H1 (cell line): ENCODE measurements around the gene CCDC81. TPM values are rescaled to one million over a fixed set of nuclear protein-coding genes. Genes with fewer than 3 reads are reported as not detected.

Source experiments
- CTCF ChIA-PET: fragments of 300-600 bp; sonication (Branson Sonifier 250); formaldehyde crosslinking; loops from one replicate; lab custom pipeline; 2021; ENCODE audit not compliant: partially characterized antibody; lab: Charles Lee
- POLR2A ChIA-PET: fragments of 300-600 bp; sonication (Branson Sonifier 250); formaldehyde crosslinking; loops from one replicate; lab custom pipeline; 2021; ENCODE audit warnings: inconsistent platforms; ENCODE audit not compliant: partially characterized antibody; lab: Charles Lee
- DNase-seq, 2 experiments: peaks; one replicate each; pipeline versions ENCODE4 v3.0.0 to v3.0.0-alpha.2; 2010 to 2022; ENCODE audit warnings: low spot score in 2 of 2, low read depth in 1 of 2, mixed read lengths in 1 of 2
- FAIRE-seq: peaks from 2 replicates; lab custom pipeline; 2011; peaks lifted over from hg19 to GRCh38; lab: Jason Lieb, UNC
- H2AFZ ChIP-seq: 2 replicates; pipeline ENCODE4 v1.8.1; 2012; ENCODE audit warnings: low read length, inconsistent platforms
- H2AK5ac ChIP-seq: 2 replicates; pipeline ENCODE4 v1.6.1; 2013; ENCODE audit warnings: low read depth, low read length
- H2BK120ac ChIP-seq: replicated peaks from 2 replicates; pipeline ENCODE3; 2013; ENCODE audit warnings: low read depth, low read length, inconsistent platforms
- H2BK12ac ChIP-seq: 2 replicates; pipeline ENCODE4 v1.6.1; 2013; ENCODE audit warnings: low read depth, low read length
- H2BK15ac ChIP-seq: 2 replicates; pipeline ENCODE4 v1.6.1; 2013; ENCODE audit warnings: low read length
- H2BK20ac ChIP-seq: 2 replicates; pipeline ENCODE4 v1.6.1; 2013; ENCODE audit warnings: low read length
- H2BK5ac ChIP-seq: 2 replicates; pipeline ENCODE4 v1.6.1; 2013; ENCODE audit warnings: low read depth, low read length
- H3K14ac ChIP-seq: 2 replicates; pipeline ENCODE4 v1.6.1; 2013; ENCODE audit warnings: inconsistent platforms; ENCODE audit not compliant: insufficient read length
- H3K18ac ChIP-seq: 2 replicates; pipeline ENCODE4 v1.6.1; 2013; ENCODE audit warnings: low read length; ENCODE audit errors: extremely low read depth
- H3K23ac ChIP-seq: 2 replicates; pipeline ENCODE4 v1.6.1; 2013; ENCODE audit warnings: inconsistent platforms; ENCODE audit not compliant: insufficient read length
- H3K23me2 ChIP-seq: 2 replicates; pipeline ENCODE4 v1.6.1; 2013; ENCODE audit warnings: low read depth, low read length
- H3K27ac ChIP-seq: 2 replicates; pipeline ENCODE4 v1.6.1; 2011; ENCODE audit warnings: low read depth, low read length, inconsistent platforms
- H3K27me3 ChIP-seq, 4 experiments: replicated peaks in 1 of 4; 1 replicate in 1 of 4; 2 replicates in 3 of 4; pipeline versions ENCODE4 v1.6.1 to v1.8.1; 2011 to 2013; ENCODE audit warnings: low read length in 3 of 4, mild to moderate bottlenecking in 3 of 4, inconsistent platforms in 2 of 4, mixed read lengths in 2 of 4, moderate library complexity in 1 of 4; ENCODE audit not compliant: control insufficient read depth in 3 of 4, insufficient read depth in 3 of 4; ENCODE audit errors: extremely low read depth in 1 of 4
- H3K36me3 ChIP-seq, 4 experiments: 2 replicates each; pipeline versions ENCODE4 v1.6.1 to v1.8.1; 2011 to 2013; ENCODE audit warnings: mild to moderate bottlenecking in 4 of 4, low read length in 3 of 4, moderate library complexity in 2 of 4, control low read depth in 1 of 4, inconsistent platforms in 1 of 4; ENCODE audit not compliant: insufficient read depth in 4 of 4, control insufficient read depth in 2 of 4
- H3K4ac ChIP-seq: replicated peaks from 2 replicates; pipeline ENCODE3; 2013; ENCODE audit warnings: low read length, low read depth, mixed read lengths, inconsistent platforms; ENCODE audit not compliant: insufficient read length
- H3K4me1 ChIP-seq, 4 experiments: replicated peaks in 1 of 4; 1 replicate in 1 of 4; 2 replicates in 3 of 4; pipeline versions ENCODE4 v1.6.1 to v1.8.1; 2011 to 2013; ENCODE audit warnings: low read length in 3 of 4, inconsistent platforms in 2 of 4, mixed read lengths in 1 of 4; ENCODE audit not compliant: insufficient read depth in 4 of 4, control insufficient read depth in 3 of 4
- H3K4me2 ChIP-seq, 2 experiments: 2 replicates each; pipeline versions ENCODE4 v1.6.1 to v1.8.1; 2011 to 2013; ENCODE audit warnings: low read depth in 2 of 2, low read length in 2 of 2, control low read depth in 1 of 2, inconsistent platforms in 1 of 2, mild to moderate bottlenecking in 1 of 2; ENCODE audit not compliant: insufficient read depth in 1 of 2
- H3K4me3 ChIP-seq, 4 experiments: fragments of 200-600, 300-600 bp in 1 of 4; sonication (generic), shearing (Covaris generic), sonication (Bioruptor Twin) in 1 of 4; 2 replicates each; pipeline versions ENCODE4 v1.5.1 to v1.8.1; 2011 to 2016; ENCODE audit warnings: low read length in 4 of 4, low read depth in 3 of 4, control low read depth in 2 of 4, inconsistent platforms in 2 of 4, mild to moderate bottlenecking in 2 of 4, mixed read lengths in 1 of 4, moderate library complexity in 1 of 4; ENCODE audit not compliant: insufficient read depth in 2 of 4; ENCODE audit errors: extremely low read depth in 1 of 4
- H3K56ac ChIP-seq: replicated peaks from 2 replicates; pipeline ENCODE3; 2013; ENCODE audit warnings: low read depth, mild to moderate bottlenecking, mixed read lengths, low read length, inconsistent platforms; ENCODE audit not compliant: insufficient read length
- H3K79me1 ChIP-seq: 2 replicates; pipeline ENCODE4 v1.6.1; 2013; ENCODE audit warnings: low read depth, low read length, control low read depth
- H3K79me2 ChIP-seq, 2 experiments: 2 replicates each; pipeline versions ENCODE4 v1.6.1 to v1.8.1; 2012 to 2013; ENCODE audit warnings: low read length in 2 of 2, mild to moderate bottlenecking in 2 of 2, inconsistent platforms in 1 of 2; ENCODE audit not compliant: insufficient read depth in 2 of 2, control insufficient read depth in 1 of 2
- H3K9ac ChIP-seq, 4 experiments: replicated peaks in 1 of 4; 1 replicate in 1 of 4; 2 replicates in 3 of 4; pipeline versions ENCODE4 v1.6.1 to v1.8.1; 2011 to 2013; ENCODE audit warnings: low read depth in 3 of 4, low read length in 3 of 4, control low read depth in 2 of 4, mild to moderate bottlenecking in 2 of 4, moderate library complexity in 2 of 4, inconsistent platforms in 1 of 4; ENCODE audit errors: extremely low read depth in 1 of 4
- H3K9me3 ChIP-seq, 2 experiments: 2 replicates each; pipeline versions ENCODE4 v1.6.1 to v1.8.1; 2012 to 2013; ENCODE audit warnings: mild to moderate bottlenecking in 2 of 2, moderate library complexity in 2 of 2, control low read depth in 1 of 2, inconsistent platforms in 1 of 2, low read depth in 1 of 2, low read length in 1 of 2, mixed read lengths in 1 of 2; ENCODE audit not compliant: insufficient read depth in 2 of 2
- H4K20me1 ChIP-seq, 2 experiments: replicated peaks in 1 of 2; 2 replicates each; pipeline versions ENCODE3 to v1.8.1; 2011 to 2013; ENCODE audit warnings: inconsistent platforms in 2 of 2, low read length in 2 of 2, mild to moderate bottlenecking in 1 of 2; ENCODE audit not compliant: insufficient read depth in 2 of 2, control insufficient read depth in 1 of 2
- H4K5ac ChIP-seq: 2 replicates; pipeline ENCODE4 v1.6.1; 2013; ENCODE audit warnings: low read length, low read depth, mixed read lengths, inconsistent platforms; ENCODE audit not compliant: insufficient read length
- H4K8ac ChIP-seq: 2 replicates; pipeline ENCODE4 v1.8.0; 2013; ENCODE audit warnings: mild to moderate bottlenecking, moderate library complexity, low read length, inconsistent platforms; ENCODE audit not compliant: insufficient read depth; ENCODE audit errors: extremely low read depth
- H4K91ac ChIP-seq: replicated peaks from 2 replicates; pipeline ENCODE3; 2013; ENCODE audit warnings: low read length, mixed read lengths, inconsistent platforms; ENCODE audit not compliant: insufficient read length
- ASH2L ChIP-seq: fragments of 200-600, 300-600 bp; sonication (generic); IDR thresholded peaks from one replicate; pipeline ENCODE4 v1.7.1; 2017; ENCODE audit warnings: low read length
- GABPA ChIP-seq: IDR thresholded peaks from 2 replicates; pipeline ENCODE4 v1.6.1; 2011; ENCODE audit warnings: mild to moderate bottlenecking, low read length, moderate library complexity, borderline replicate concordance; ENCODE audit not compliant: insufficient read depth
- HDAC6 ChIP-seq: IDR thresholded peaks from one replicate; pipeline ENCODE4 v1.7.1; 2012; ENCODE audit warnings: low read depth, mild to moderate bottlenecking, inconsistent platforms, low read length, moderate library complexity
- ZNF274 ChIP-seq: IDR thresholded peaks from 2 replicates; pipeline ENCODE4 v1.7.0; 2012; ENCODE audit warnings: low read length, borderline replicate concordance; ENCODE audit errors: extremely low read depth
- WGBS, 2 experiments: shearing (Covaris generic) in 1 of 2; methylation state at CpG; one replicate each; pipeline versions ENCODE4 v1.1.6 to v1.1.7; 2013 to 2015; ENCODE audit warnings: low lambda C conversion rate in 2 of 2, mixed read lengths in 2 of 2, inconsistent platforms in 1 of 2, low coverage in 1 of 2, missing lambda C conversion rate in 1 of 2; ENCODE audit not compliant: insufficient replicate concordance in 2 of 2, insufficient coverage in 1 of 2, insufficient read length in 1 of 2; ENCODE audit errors: extremely low coverage in 1 of 2, missing lambda C conversion rate in 1 of 2; 5-methylcytosine and 5-hydroxymethylcytosine counted together
- polyA plus RNA-seq, 7 experiments: library from polyadenylated mRNA; depleted of rRNA in 3 of 7; stranded (reverse) in 5 of 7; unstranded in 2 of 7; fragments of >200 nt in 5 of 7; fragments of 200-250 nt in 2 of 7; gene quantifications; 1 replicate in 5 of 7; 2 replicates in 1 of 7; 4 replicates in 1 of 7; pipeline versions ENCODE4 v1.2.1 to v1.2.3, GENCODE V29; 2011 to 2013; ENCODE audit warnings: missing spikeins in 2 of 7, mixed read lengths in 2 of 7
- total RNA-seq: library from RNA; stranded (reverse); fragmentation: NEBNext Ultra II Directional; extraction: Animal tissue kit (Norgen Biotek cat#: 25700); gene quantifications from 2 replicates; pipeline ENCODE4 v1.2.1, GENCODE V29; 2021

The CCDC81 gene
- total and polyA plus RNA-seq, 2 of the 8 experiments (the other 6 are each of a cell fraction or from before 2014, with no cell fraction given): 0.30 to 0.58 TPM

DNA sequence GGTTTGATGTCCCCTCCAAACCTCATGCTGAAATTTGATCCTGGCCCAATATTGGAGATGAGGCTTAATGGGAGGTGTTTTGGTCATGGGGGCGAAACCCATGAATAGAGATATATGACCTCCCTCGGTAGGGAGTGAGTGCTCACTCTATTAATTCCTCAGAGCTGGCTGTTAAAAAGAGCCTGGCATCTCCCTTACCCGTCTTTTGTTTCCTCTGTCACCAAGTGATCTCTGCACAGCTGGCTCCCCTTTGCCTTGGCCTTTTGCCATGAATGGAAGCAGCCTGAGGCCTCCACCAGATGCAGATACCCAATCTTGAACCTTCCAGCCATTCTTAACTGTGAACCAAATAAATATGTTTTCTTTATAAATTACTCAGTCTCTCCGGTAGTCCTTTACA is 4.5 kb upstream of the CCDC81 start:
- POLR2A ChIA-PET: no interaction called here
- 86% methylated on average over 4 of the region's 4 CpGs; no CpG with 5 or more reads in 1 of the 2 experiments for WGBS, 2 experiments
- no peak overlapping the region for H3K14ac ChIP-seq
- no peak overlapping the region for H3K4ac ChIP-seq
- CTCF ChIA-PET: interaction anchor here (1.1 to 2.4 kb wide), 3 partner anchors 9 to 42 kb away, joined by 3 to 9 read pairs (median 5); no protein-coding TSS in a partner anchor
- H2BK15ac ChIP-seq: no peak overlapping the region
- no peak overlapping the region for H2BK12ac ChIP-seq
- no peak overlapping the region for H4K5ac ChIP-seq
- no peak overlapping the region for H3K4me3 ChIP-seq
- H3K4me2 ChIP-seq: no peak overlapping the region
- H3K23ac ChIP-seq: no peak overlapping the region
- H3K23me2 ChIP-seq: peaks cover 5% of the 10 kb centered on the region; the same call in 1 of the 2 replicates
- H4K8ac ChIP-seq: no peak overlapping the region
- TF ChIP-seq ZNF274 (no peak), GABPA (no peak), ASH2L (no peak), HDAC6 (no peak)
- TF ChIP-seq, all 59 proteins: peak for 0
- 0 out of 4 replicates have a peak, but pooled peaks cover 0 to 3% of the 10 kb centered on the region in 2 experiments for H3K9me3 ChIP-seq
- no peak overlapping the region for H2BK20ac ChIP-seq
- H4K91ac ChIP-seq: no peak overlapping the region
- H3K36me3 ChIP-seq: no peaks in the 10 kb centered on the region
- no peak overlapping the region for H2BK5ac ChIP-seq
- FAIRE-seq (no peak), DNase-seq (no peak)
- H3K9ac ChIP-seq: no peak overlapping the region
- H3K56ac ChIP-seq: no peak overlapping the region
- no peaks in the 10 kb centered on the region for H3K79me2 ChIP-seq
- no peak overlapping the region for H3K27ac ChIP-seq
- H4K20me1 ChIP-seq: no peaks in the 10 kb centered on the region
- H2AK5ac ChIP-seq: no peak overlapping the region
- no peak overlapping the region for H2BK120ac ChIP-seq
- no peak overlapping the region for H2AFZ ChIP-seq
- H3K79me1 ChIP-seq: no peaks in the 10 kb centered on the region
- peaks cover 0 to 2% (median 0%) of the 10 kb centered on the region in 4 experiments; a peak in 1 of 7 replicates for H3K4me1 ChIP-seq
- H3K18ac ChIP-seq: no peak overlapping the region
- peaks cover 0 to 3% (median 0%) of the 10 kb centered on the region in 4 experiments; a peak in 2 of 7 replicates for H3K27me3 ChIP-seq
